ENCODE measurements around the gene SPATA32. TPM values are rescaled to one million over a fixed set of nuclear protein-coding genes. Genes with fewer than 3 reads are reported as not detected.

The SPATA32 gene
- total and polyA plus RNA-seq, 5 donors: not detected

DNA sequence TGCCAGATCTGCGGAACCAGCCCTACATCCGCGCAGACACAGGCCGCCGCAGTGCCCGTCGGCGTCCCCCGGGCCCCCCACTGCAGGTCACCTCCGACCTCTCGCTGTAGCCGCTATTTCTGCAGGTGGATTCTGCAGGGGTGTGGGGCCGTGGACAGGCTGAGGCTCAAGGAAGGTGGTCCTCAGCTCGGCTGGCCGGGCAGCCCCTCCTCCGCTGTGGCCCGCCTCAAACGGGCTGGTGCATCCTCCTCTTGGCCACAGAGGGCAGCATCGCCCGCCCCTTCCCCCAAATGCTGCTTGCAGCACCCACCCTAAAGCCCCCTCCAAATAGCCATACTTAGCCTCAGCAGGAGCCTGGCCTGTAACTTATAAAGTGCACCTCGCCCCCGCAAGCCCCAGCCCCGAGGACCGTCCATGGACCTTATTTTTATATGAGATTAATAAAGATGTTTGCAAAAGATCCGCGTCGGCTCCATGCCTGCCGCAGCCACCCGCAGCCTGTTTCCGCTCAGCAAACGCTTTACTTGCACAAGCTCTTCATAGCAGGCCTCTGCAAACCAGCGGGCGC, 14.9 kb downstream of the SPATA32 start:
- DNase-seq: peak in 1 of 3 donors; percentile 72
- H3K9me3 ChIP-seq (ENCODE audit: control insufficient read depth, low read length): no peaks in the 10 kb centered on the region
- H3K27ac ChIP-seq (ENCODE audit: low read length): no peak overlapping the region
- H3K27me3 ChIP-seq (ENCODE audit: control insufficient read depth, insufficient read depth): no peaks in the 10 kb centered on the region
- intact Hi-C loops (cut with DNase I): no loop called here
- peak overlapping the region; percentile 19 for H3K4me3 ChIP-seq (ENCODE audit: low read length)
- H3K4me1 ChIP-seq (ENCODE audit: control insufficient read depth, insufficient read depth, low read length): no peaks in the 10 kb centered on the region
- peak; percentile 4 to 19 for ATAC-seq
- 12% methylated on average over 33 of the region's 33 CpGs for WGBS

DNA sequence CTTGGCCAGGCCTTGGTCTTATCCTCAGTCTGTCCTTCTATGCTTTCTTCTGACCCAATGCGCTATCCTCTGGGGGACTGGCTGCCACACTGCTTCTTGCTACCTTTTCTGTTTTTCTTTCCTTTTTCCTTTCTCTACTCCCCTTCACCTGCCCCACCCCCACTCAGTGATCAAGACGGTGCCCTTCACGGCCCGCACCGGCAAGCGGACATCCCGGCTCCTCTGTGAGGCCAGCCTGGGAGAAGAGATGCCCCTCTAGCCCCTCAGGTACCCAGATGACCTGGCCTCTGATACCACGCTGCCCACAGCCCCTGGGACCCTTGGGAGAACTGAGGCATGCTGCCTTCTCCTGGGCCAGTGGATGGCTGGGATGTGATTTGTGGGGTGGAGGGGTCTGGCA, 15.6 kb downstream of the SPATA32 start:
- DNase-seq (peak in 2 of 3 donors; percentile 40 to 42), ATAC-seq (no peak)
- no peaks in the 10 kb centered on the region for H3K27me3 ChIP-seq (ENCODE audit: control insufficient read depth, insufficient read depth)
- no peak overlapping the region for H3K27ac ChIP-seq (ENCODE audit: low read length)
- intact Hi-C loops (cut with DNase I): no loop called here
- WGBS: 72% methylated on average over 8 of the region's 8 CpGs
- H3K9me3 ChIP-seq (ENCODE audit: control insufficient read depth, low read length): no peaks in the 10 kb centered on the region
- no peak overlapping the region for H3K4me3 ChIP-seq (ENCODE audit: low read length)
- no peaks in the 10 kb centered on the region for H3K4me1 ChIP-seq (ENCODE audit: control insufficient read depth, insufficient read depth, low read length)

DNA sequence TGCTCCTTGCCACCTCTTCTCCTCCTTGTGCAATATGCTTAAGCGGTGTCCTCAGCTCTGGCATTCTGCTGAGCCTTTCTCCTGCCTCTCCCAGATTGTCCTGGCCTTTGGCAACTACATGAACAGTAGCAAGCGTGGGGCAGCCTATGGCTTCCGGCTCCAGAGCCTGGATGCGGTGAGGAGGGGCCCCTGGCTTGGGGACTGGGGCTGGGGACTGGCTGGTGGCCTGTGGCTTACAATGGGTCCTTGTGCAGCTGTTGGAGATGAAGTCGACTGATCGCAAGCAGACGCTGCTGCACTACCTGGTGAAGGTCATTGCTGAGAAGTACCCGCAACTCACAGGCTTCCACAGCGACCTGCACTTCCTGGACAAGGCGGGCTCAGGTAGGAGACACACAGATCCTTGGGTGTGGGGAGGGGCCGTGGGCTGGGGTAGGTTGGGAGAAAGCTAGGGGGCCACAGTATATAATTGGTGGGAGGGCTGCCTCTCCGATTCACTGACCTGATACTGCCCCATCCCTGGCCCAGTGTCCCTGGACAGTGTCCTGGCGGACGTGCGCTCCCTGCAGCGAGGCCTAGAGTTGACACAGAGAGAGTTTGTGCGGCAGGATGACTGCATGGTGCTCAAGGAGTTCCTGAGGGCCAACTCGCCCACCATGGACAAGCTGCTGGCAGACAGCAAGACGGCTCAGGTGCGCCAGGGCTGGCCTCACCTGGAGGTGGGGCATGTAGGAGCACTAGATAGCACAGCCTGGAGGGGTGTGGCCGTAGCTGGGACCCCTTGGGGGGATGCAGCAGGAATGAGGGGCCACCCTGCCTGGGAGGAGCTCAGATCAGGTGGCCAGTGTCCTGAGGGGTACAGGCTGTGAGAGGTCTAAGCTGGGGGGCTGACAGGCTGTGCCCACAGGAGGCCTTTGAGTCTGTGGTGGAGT, 16.9 kb downstream of the SPATA32 start:
- intact Hi-C loops (cut with DNase I): no loop called here
- 95% methylated on average over 21 of the region's 21 CpGs for WGBS
- no peak overlapping the region for H3K27ac ChIP-seq (ENCODE audit: low read length)
- ATAC-seq (no peak), DNase-seq (peak in 2 of 3 donors; percentile 44 to 46)
- no peaks in the 10 kb centered on the region for H3K9me3 ChIP-seq (ENCODE audit: control insufficient read depth, low read length)
- H3K4me1 ChIP-seq (ENCODE audit: control insufficient read depth, insufficient read depth, low read length): no peaks in the 10 kb centered on the region
- no peak overlapping the region for H3K4me3 ChIP-seq (ENCODE audit: low read length)
- H3K27me3 ChIP-seq (ENCODE audit: control insufficient read depth, insufficient read depth): no peaks in the 10 kb centered on the region

DNA sequence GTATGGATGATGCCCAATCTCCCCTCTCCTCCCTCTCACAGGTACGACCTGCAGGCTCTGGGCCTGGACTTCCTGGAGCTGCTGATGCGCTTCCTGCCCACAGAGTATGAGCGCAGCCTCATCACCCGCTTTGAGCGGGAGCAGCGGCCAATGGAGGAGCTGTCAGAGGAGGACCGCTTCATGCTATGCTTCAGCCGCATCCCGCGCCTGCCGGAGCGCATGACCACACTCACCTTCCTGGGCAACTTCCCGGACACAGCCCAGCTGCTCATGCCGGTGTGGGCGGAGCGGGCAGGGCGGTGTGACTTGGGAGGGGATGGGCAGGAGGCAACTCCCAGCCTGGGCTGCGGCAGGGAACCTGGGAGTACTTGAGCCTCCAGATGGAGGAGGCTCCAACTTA, 18.1 kb downstream of the SPATA32 start:
- no peaks in the 10 kb centered on the region for H3K27me3 ChIP-seq (ENCODE audit: control insufficient read depth, insufficient read depth)
- no peak overlapping the region for H3K4me3 ChIP-seq (ENCODE audit: low read length)
- no peak overlapping the region for H3K27ac ChIP-seq (ENCODE audit: low read length)
- 90% methylated on average over 18 of the region's 18 CpGs for WGBS
- ATAC-seq (no peak), DNase-seq (peak in 2 of 3 donors; percentile 20 to 65)
- H3K4me1 ChIP-seq (ENCODE audit: control insufficient read depth, insufficient read depth, low read length): no peaks in the 10 kb centered on the region
- intact Hi-C loops (cut with DNase I): no loop called here
- no peaks in the 10 kb centered on the region for H3K9me3 ChIP-seq (ENCODE audit: control insufficient read depth, low read length)

DNA sequence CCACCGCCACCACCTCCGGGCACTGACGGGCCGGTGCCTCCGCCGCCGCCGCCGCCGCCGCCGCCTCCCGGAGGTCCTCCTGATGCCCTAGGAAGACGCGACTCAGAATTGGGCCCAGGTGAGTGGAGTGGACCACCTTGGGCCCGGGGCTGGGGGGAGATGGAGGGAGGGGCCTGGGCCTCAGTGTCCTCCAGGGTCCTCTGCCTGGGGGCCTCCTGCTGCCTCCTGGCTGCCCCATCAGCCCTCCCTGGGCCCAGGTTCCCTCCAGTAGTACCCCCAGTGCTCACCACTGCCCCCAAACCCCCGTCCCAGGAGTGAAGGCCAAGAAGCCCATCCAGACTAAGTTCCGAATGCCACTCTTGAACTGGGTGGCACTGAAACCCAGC, 19.9 kb downstream of the SPATA32 start:
- DNase-seq (no peak), ATAC-seq (no peak)
- intact Hi-C loops (cut with DNase I): no loop called here
- 37% methylated on average over 18 of the region's 18 CpGs for WGBS
- H3K27ac ChIP-seq (ENCODE audit: low read length): no peak overlapping the region
- H3K4me1 ChIP-seq (ENCODE audit: control insufficient read depth, insufficient read depth, low read length): no peaks in the 10 kb centered on the region
- H3K27me3 ChIP-seq (ENCODE audit: control insufficient read depth, insufficient read depth): no peaks in the 10 kb centered on the region
- H3K9me3 ChIP-seq (ENCODE audit: control insufficient read depth, low read length): no peaks in the 10 kb centered on the region
- H3K4me3 ChIP-seq (ENCODE audit: low read length): peak overlapping the region; percentile 12

DNA sequence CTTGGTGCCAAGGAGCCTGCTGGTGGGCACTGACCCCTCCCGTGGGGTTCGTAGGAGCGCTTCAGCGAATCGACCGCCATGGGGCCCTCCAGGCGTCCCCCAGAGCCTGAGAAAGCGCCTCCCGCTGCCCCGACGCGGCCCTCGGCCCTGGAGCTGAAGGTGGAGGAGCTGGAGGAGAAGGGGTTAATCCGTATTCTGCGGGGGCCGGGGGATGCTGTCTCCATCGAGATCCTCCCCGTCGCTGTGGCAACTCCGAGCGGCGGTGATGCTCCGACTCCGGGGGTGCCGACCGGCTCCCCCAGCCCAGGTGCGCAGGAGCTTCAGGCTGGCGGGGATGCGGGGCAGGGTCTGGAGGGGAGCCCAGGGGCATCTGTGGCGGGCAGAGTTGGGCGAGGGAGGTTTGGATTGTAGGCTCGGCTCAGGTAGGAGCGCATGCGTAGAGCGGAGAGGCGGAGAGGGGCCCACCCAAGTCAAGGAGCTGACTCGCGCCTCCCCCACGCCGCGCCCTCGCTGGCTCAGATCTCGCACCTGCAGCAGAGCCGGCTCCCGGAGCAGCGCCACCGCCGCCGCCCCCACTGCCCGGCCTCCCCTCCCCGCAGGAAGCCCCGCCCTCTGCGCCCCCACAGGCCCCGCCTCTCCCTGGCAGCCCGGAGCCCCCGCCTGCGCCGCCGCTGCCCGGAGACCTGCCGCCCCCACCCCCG, 20.4 kb downstream of the SPATA32 start:
- H3K4me3 ChIP-seq (ENCODE audit: low read length): peak overlapping the region; percentile 12
- WGBS: 28% methylated on average over 62 of the region's 62 CpGs
- intact Hi-C loops (cut with DNase I): no loop called here
- peak; percentile 43 to 77 (median 71) for DNase-seq
- H3K27ac ChIP-seq (ENCODE audit: low read length): no peak overlapping the region
- H3K4me1 ChIP-seq (ENCODE audit: control insufficient read depth, insufficient read depth, low read length): no peaks in the 10 kb centered on the region
- H3K9me3 ChIP-seq (ENCODE audit: control insufficient read depth, low read length): no peaks in the 10 kb centered on the region
- no peaks in the 10 kb centered on the region for H3K27me3 ChIP-seq (ENCODE audit: control insufficient read depth, insufficient read depth)
- peak; percentile 4 to 5 for ATAC-seq

DNA sequence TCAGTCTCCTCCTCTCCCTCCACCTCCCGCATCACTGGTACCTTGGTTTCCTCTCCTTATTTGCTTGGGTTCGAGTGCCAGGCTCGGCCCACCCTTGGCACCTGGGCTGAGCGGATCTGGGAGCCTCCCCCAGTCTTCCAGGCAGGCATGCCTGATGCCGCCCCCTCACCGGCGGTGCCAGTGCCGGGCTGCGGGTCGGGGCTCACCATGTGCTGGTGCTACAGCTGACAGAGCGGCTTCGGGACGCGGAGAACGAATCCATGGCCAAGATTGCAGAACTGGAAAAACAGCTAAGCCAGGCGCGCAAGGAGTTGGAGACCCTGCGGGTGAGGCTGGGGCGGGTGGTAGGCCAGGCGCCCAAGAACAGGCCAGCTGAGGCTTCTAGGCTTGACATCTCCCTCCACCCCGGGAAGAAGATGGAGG, 21.0 kb downstream of the SPATA32 start:
- DNase-seq (peak in 1 of 3 donors; percentile 57), ATAC-seq (no peak)
- Histone ChIP-seq H3K4me1 (ENCODE audit: control insufficient read depth, insufficient read depth, low read length) (no peaks in the 10 kb centered on the region), H3K9me3 (ENCODE audit: control insufficient read depth, low read length) (no peaks in the 10 kb centered on the region), H3K27me3 (ENCODE audit: control insufficient read depth, insufficient read depth) (no peaks in the 10 kb centered on the region), H3K4me3 (ENCODE audit: low read length) (no peak overlapping the region), H3K27ac (ENCODE audit: low read length) (no peak overlapping the region)
- intact Hi-C loops (cut with DNase I): no loop called here
- 57% methylated on average over 21 of the region's 21 CpGs for WGBS

DNA sequence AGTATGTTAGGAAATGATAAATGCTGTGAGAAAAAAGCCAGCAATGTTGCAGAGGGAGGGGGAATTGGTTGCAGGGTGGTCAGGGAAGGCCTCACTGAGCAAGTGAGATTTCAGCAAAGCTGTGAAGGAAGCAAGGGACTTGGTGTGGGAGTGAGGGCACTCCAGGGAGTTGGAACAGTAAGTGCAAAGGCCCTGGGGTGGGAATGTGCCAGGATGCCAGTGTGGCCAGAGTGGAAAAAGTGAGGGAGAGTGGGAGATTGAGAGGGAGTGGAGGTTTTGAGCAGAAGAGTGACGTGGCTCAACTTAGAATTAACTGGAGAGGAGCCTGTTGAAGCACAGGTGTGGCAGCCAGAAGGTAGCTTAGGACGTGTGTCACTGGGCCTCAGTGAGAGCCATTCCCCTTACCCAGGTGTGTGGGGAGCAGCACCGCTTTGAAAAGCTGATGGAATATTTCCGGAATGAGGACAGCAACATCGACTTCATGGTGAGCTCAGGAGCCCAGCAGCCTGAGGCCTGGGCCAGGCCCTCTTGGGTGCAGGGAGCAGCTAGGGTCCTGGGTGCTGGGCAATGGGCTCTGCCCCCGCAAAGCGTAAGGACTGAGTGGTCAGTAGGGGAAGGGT, 23.6 kb downstream of the SPATA32 start:
- no peak for ATAC-seq
- Histone ChIP-seq H3K27ac (ENCODE audit: low read length) (no peak overlapping the region), H3K4me1 (ENCODE audit: control insufficient read depth, insufficient read depth, low read length) (no peaks in the 10 kb centered on the region), H3K4me3 (ENCODE audit: low read length) (no peak overlapping the region), H3K27me3 (ENCODE audit: control insufficient read depth, insufficient read depth) (no peaks in the 10 kb centered on the region), H3K9me3 (ENCODE audit: control insufficient read depth, low read length) (no peaks in the 10 kb centered on the region)
- DNase-seq: no peak
- intact Hi-C loops (cut with DNase I): no loop called here
- 95% methylated on average over 7 of the region's 7 CpGs for WGBS

DNA sequence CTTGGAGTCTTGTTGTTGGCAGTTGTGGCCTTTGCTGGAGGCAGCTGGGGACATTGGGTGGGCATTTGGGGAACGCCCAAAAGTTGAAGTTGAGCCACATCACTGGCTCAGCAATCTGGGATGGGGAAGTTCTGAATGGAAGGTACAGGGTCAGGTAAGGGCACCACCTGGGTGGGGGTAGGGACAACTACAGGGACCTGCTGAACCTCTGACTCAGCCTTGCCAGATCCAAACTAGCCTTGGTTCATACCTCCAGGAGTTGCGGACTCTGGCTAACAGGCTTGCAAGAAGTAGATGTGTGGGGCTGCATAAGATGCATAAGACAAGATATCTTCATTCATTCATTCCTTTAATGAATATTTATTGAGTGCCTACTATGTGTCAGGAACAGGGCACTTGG, 24.2 kb downstream of the SPATA32 start:
- intact Hi-C loops (cut with DNase I): no loop called here
- no peak overlapping the region for H3K27ac ChIP-seq (ENCODE audit: low read length)
- WGBS: 98% methylated on average over 2 of the region's 2 CpGs
- DNase-seq: no peak
- H3K4me3 ChIP-seq (ENCODE audit: low read length): no peak overlapping the region
- ATAC-seq: no peak
- H3K4me1 ChIP-seq (ENCODE audit: control insufficient read depth, insufficient read depth, low read length): no peaks in the 10 kb centered on the region
- H3K9me3 ChIP-seq (ENCODE audit: control insufficient read depth, low read length): no peaks in the 10 kb centered on the region
- no peaks in the 10 kb centered on the region for H3K27me3 ChIP-seq (ENCODE audit: control insufficient read depth, insufficient read depth)

DNA sequence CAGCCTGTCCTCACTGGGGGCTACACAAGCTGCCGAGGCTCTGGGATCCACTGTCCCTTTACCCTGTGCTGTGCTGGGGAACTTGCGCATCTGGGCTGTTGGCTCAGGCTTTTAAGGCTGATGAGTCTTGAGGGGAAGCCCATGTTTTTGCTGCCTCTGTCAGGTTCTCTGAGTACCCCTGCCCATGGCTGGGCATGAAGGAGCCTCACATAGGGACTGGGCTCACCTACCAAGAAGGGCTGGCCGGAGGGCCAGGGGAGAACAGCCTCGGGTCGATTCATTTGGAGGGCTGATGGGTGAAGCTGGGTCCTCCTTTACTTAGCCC, 25.6 kb downstream of the SPATA32 start:
- H3K27me3 ChIP-seq (ENCODE audit: control insufficient read depth, insufficient read depth): no peaks in the 10 kb centered on the region

More for the DNA sequence above, 25.6 kb downstream of the SPATA32 start:
- Histone ChIP-seq H3K4me3 (ENCODE audit: low read length) (no peak overlapping the region), H3K27ac (ENCODE audit: low read length) (no peak overlapping the region), H3K9me3 (ENCODE audit: control insufficient read depth, low read length) (no peaks in the 10 kb centered on the region), H3K4me1 (ENCODE audit: control insufficient read depth, insufficient read depth, low read length) (no peaks in the 10 kb centered on the region)
- intact Hi-C loops (cut with DNase I): no loop called here
- ATAC-seq (no peak), DNase-seq (no peak)
- WGBS: 88% methylated on average over 5 of the region's 5 CpGs
